ENCODE results near the gene MAP3K3. TPM values are rescaled to one million over a fixed set of nuclear protein-coding genes. Genes with fewer than 3 reads are reported as not detected.
A peak's percentile ranks its signal among the peaks of the same experiment; 100 is the strongest.

MAP3K3 gene
- total and polyA plus RNA-seq, 2 donors (not counting 3 experiments of a cell fraction or from before 2014, with no cell fraction given): 56.6 to 81.0 TPM

GRCh38 chr17:63699638-63700527 is 77.7 kb downstream of the MAP3K3 start, which contains the start of gene LIMD2:
Gene LIMD2, minus strand, starts transcription at chr17:63700125. Its CDS starts 827 bp downstream, at chr17:63699298.
- Histone ChIP-seq H3K79me2 (ENCODE audit: control insufficient read depth, insufficient read depth, low read length) (peaks cover 9% of the 10 kb centered on the region), H4K20me1 (replicated peaks; ENCODE audit: control insufficient read depth, extremely low read depth, insufficient read depth, low read length) (no peaks in the 10 kb centered on the region), H3K9me1 (replicated peaks; ENCODE audit: control insufficient read depth, extremely low read depth, insufficient read depth, low read length) (no peaks in the 10 kb centered on the region), H3K27me3 (ENCODE audit: control insufficient read depth in 2 of 2, insufficient read depth in 2 of 2, low read length in 2 of 2) (no peaks in the 10 kb centered on the region), H3K4me3 (replicated peaks in 1 of 3; ENCODE audit: insufficient read depth in 1 of 3, low read depth in 1 of 3, low read length in 3 of 3) (peak within 1 kb of the TSS; percentile 27 to 61 (median 42)), H3K27ac (ENCODE audit: insufficient read depth, low read depth, low read length) (peak within 1 kb of the TSS; percentile 77), H3K36me3 (ENCODE audit: control insufficient read depth in 2 of 2, extremely low read depth in 1 of 2, insufficient read depth in 2 of 2, low read length in 2 of 2) (peaks cover 0 to 11% of the 10 kb centered on the region in 2 experiments), H3K4me2 (ENCODE audit: insufficient read depth, low read length) (peak within 1 kb of the TSS; percentile 48), H2AFZ (ENCODE audit: low read depth, low read length) (peak within 1 kb of the TSS; percentile 71), H3K9me3 (replicated peaks; ENCODE audit: control insufficient read depth, insufficient read depth, low read length) (no peaks in the 10 kb centered on the region), H3K4me1 (ENCODE audit: control insufficient read depth, extremely low read depth, insufficient read depth, low read length) (peaks cover 20% of the 10 kb centered on the region), H3K9ac (replicated peaks; ENCODE audit: extremely low read depth, insufficient read depth, low read length) (peak within 1 kb of the TSS; percentile 69)
- ChIA-PET POLR2A (no interaction called here), CTCF (interaction anchor here (2.6 kb wide), 1 partner anchor 24 kb away, joined by 12 read pairs; no protein-coding TSS in a partner anchor)
- dilution Hi-C loops (cut with MboI; ENCODE audit: extremely low pct_ligation_motif_present, low sequenced_read_pairs) (no loop called here), intact Hi-C loops (cut with micrococcal nuclease) (loop anchor here (1.0 to 2.0 kb wide), 2 partner anchors 41 to 135 kb away; partner anchors contain the start of gene STRADA)
- DNase-seq (ENCODE audit: low read depth, low spot score) (peak; percentile 54), FAIRE-seq (no peak)
- peak; percentile 41 for TF ChIP-seq POLR2A (IDR thresholded peaks at IDR 0.05; ENCODE audit: low read depth, low read length)
- TF ChIP-seq CTCF (IDR thresholded peaks at IDR 0.05; ENCODE audit: extremely low read depth in 1 of 2, insufficient read depth in 1 of 2, low read depth in 1 of 2, low read length in 2 of 2): no peak
- TF ChIP-seq POLR2AphosphoS5 (IDR thresholded peaks at IDR 0.05; ENCODE audit: insufficient read depth, low read depth, low read length): peak; percentile 57
- no peak for TF ChIP-seq MYC (IDR thresholded peaks at IDR 0.05; ENCODE audit: low read depth, low read length)
- BruUV-seq (replicated peaks): no TSS peak
